Tongue (tissue), 2 donors: ENCODE results near the gene XRN2. TPM values are rescaled to one million over a fixed set of nuclear protein-coding genes. Genes with fewer than 3 reads are reported as not detected.

Source experiments
- DNase-seq: peaks from one replicate; pipeline ENCODE4 v3.0.0-alpha.2; 2015
- total RNA-seq: library from RNA; depleted of rRNA; stranded (reverse); fragments of >200 nt; gene quantifications from one replicate; pipeline ENCODE4 v1.2.3, GENCODE V29; 2014

XRN2 gene
- total RNA-seq, 1 donor from 2014 or later, result 56.1 TPM

- no peak for DNase-seq
Observed at GRCh38 chr20:21294755-21295154, 8.4 kb upstream of the XRN2 start.

- peak; percentile 24 for DNase-seq
Observed at GRCh38 chr20:21301940-21302663, 1.0 kb upstream of the XRN2 start.

- no peak for DNase-seq
Observed at GRCh38 chr20:21302664-21303060, 469 bp upstream of the XRN2 start.

DNA sequence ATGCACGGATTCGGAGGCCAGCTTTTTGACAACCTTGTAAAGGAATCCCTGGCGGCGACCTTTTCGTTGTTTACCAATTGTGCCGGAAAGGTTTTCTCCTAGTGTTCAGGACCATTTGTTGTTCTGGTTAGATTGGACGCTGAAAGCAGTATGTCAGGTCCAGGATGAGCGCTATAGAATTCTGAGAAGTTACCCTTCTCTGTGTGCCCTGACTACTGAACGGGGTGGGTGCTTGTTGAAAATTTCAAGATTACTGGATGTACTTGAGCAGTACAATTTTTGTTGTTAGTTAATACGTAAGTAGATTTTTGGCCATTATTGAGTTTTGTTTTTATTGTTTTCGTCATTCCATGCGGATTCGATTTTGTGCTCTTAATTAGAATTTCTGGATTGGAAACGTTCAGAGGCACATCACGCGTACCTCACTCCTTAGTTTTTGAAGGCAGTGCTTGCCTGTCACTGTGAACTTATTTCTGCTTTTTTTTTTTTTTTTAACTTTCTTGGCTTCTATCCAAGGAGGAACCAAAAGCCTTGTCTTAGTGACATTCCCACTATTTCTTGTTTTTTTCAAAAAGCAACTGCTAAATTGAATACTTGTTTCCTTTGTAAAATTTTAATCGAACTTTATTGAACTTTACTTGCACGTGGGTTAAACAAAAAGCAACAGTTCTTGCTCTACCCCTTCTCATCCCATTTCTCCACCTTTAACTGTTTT, 898 bp downstream of the XRN2 start:
- DNase-seq, result peak; percentile 61

DNA sequence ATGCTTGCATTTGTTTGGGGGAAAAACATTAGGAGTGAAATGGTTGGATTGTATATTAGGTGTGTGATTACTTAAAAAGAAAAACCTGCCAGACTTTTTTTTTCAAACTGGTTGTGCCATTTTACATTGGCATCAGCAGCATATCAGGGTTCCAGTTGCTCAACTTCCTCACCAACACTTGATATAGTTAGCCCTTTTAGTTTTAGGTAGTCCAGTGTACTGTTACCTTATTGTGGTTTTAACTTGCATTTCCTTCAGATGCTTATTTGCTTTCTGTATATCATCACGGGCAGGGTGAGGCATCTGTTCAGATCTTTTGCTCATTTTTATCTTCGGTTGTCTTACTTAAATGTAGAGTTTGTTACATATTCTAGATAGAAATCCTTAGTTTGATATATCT, 5.2 kb downstream of the XRN2 start:
- DNase-seq, result no peak

- no peak for DNase-seq
Observed at GRCh38 chr20:21309678-21310467, 6.7 kb downstream of the XRN2 start.

GRCh38 chr20:21312813-21313474, 9.8 kb downstream of the XRN2 start:
- no peak for DNase-seq

DNA sequence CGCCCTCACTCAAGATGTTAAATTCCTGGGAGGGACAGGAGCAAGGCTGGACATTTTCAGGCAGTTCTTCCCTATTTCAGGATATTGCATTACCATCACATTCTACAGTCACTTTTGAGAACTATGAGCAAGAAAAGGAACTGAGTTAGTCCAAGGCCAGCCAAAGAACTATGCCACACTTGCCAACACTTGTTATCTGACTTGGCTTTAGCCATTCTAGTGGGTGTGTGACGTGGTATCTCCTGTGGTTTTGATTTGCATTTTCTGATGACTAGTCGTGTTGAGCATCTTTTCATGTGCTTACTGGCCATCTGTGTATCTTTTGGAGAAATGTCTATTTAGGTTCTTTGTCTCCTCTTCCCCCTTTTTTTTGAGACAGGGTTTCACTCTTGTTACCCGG, 12.0 kb downstream of the XRN2 start:
- no peak for DNase-seq

- DNase-seq, result no peak
Observed at GRCh38 chr20:21322083-21322710, 19.1 kb downstream of the XRN2 start.

DNA sequence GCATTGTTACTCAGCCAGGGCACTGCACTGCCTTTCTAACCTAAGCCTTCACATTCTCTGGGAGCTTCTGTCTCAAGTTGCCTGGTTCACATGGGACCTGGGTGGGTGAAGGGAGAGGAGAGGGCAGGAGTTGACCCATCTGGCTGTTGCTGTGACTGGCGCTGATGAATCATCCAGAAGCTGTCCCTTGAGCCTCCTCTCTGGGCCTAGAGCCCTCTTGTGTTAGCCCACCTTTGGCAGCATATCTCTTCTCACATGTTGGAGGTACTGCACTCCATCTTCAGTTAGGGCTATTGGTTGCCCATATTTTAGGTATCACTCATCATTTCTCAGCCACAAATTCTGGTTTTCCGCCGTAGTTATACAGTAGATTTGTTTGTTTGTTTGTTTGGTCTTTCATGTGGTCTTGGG, 19.8 kb downstream of the XRN2 start:
- no peak for DNase-seq

DNA sequence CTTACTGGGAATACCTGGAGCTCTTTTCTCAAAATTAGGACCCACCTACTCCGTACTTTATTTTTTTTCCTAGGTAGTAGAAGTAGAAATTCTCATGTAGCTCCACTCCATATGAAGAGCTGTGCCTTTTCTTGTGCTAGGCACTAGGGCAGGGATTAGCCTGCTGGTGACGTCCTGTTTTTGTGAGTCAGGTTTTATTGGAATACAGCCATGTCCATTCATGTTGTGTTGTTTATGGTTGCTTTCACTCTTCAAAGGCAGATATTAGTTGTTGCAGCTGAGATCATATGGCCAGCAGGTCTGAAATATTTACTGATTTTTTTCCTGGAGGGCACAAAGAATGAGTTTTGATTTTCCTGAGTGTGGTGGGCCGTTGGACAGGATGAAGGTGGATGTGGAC, 20.5 kb downstream of the XRN2 start:
- DNase-seq, result no peak

GRCh38 chr20:21324126-21324525, 21.0 kb downstream of the XRN2 start:
- DNase-seq, result no peak

DNA sequence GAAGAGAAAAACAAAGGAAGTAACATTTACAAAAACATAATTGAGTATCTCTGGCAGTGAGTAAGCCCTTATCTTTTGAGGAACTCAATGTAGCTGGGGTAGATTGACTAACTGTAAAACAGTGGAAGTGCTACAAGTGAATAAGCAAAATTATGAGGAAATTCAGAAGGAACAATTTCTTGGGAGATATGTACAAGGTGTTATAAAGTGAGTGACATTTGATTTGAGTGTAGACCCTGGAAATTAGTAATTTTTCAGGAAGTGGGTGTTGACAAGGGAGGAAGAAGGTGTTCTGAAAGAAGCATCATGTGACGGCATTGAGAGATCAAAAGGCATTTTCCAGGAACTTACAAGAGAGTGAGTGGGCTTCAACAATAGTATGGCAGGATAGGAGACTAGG, 22.2 kb downstream of the XRN2 start:
- no peak for DNase-seq

DNA sequence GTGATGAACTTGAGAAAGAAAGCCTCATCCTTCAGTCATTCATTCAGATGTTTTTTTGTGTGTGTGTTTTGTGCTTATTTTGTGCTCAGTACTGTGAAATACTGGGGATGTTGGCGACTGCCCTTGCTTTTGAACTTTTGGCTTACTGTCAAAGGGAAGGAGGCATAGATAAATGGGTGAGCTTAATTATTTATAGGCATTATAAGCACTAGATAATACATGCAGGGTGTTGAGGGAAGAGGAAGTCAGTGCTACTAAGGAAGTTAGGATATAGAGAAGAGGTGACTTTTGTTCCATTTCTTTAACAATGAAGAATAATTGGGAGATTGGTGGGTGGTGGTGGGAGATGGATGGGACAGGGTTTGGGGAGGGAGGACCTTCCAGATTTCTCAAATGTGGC, 23.6 kb downstream of the XRN2 start:
- DNase-seq, result no peak

DNA sequence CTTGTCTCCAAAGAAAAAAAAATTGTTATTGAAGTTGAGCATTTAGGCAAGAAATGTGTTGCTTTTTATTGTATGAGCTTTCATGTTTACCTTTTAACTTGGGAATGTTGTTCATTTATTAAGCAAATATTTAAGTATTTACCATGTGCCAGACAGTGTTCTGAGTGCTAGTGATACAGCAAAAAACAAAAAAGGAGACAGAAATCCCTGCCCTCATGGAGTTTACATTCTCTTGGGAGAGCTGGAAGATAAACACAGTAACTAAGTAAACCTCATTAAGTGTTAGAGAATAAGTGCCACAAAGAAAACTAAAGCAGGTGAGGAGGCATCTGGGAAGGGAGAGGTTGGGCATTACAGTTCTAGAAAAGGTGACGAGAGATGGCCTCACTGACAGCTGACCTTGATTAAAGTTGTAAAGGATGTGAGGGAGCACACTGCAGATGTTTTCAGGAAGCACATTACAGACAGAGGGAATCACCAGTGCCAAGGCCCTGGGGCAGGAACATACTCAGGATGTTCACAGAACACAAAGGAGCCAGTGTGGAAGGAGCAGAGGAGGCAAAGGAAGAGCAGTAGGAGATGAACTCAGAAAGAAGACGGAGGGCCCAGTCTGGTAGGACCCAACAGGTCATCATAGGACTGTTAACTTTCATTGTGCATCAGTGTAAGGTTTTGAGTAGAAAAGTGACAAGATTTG, 33.5 kb downstream of the XRN2 start:
- DNase-seq, result no peak

- DNase-seq, result no peak
Observed at GRCh38 chr20:21338291-21338690, 35.2 kb downstream of the XRN2 start.

DNA sequence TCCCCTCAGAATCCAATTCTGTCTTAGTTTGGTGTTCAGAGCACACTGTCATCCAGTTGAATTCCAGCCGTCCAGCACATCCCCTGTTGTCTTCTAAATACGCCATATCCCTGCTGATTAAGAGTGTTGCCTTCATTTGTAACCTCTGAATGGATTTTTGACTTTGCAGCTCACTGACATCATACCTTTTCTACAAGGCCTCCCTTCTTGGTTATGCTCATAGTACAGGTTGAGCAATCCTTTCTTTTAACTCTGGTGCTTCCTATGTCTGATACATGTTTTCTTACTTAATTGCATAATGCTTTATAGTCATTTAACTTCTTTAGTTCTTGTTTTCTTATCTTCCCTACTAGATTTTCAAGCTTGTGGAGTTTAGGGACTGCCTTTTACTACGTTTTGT, 36.4 kb downstream of the XRN2 start:
- DNase-seq, result no peak

GRCh38 chr20:21340991-21341697, 38.0 kb downstream of the XRN2 start:
- DNase-seq, result no peak

DNA sequence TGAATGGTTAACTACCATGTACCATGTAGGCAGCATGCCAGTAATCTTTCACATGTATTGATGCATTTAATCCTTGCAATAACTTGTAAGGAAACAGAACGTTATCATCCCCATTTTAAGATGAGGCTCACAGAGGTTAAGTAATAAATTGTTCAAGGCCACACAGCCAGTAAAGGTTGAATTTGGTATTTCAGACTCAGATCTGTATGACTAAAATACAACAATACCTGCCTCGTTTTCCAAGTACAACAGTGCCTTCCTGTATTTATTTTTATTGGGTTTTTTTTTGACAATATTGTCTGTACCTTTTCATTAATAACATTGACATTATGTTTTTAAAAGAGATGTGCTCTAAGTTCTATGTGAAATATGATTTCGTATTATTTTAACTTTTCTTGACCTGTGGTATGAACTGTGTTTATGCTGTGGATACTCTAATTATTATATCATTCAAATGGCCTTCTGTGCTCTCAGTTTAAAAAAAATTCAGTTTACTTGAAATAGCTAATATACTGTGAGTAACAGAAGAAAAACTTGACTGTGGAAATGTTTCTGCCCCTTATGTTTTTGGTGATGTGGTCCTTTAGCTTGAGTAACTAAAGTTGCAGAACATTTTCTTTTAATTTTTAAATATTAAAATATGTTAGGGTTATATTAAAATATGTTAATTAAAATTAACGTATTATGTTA, 39.7 kb downstream of the XRN2 start:
- no peak for DNase-seq

DNA sequence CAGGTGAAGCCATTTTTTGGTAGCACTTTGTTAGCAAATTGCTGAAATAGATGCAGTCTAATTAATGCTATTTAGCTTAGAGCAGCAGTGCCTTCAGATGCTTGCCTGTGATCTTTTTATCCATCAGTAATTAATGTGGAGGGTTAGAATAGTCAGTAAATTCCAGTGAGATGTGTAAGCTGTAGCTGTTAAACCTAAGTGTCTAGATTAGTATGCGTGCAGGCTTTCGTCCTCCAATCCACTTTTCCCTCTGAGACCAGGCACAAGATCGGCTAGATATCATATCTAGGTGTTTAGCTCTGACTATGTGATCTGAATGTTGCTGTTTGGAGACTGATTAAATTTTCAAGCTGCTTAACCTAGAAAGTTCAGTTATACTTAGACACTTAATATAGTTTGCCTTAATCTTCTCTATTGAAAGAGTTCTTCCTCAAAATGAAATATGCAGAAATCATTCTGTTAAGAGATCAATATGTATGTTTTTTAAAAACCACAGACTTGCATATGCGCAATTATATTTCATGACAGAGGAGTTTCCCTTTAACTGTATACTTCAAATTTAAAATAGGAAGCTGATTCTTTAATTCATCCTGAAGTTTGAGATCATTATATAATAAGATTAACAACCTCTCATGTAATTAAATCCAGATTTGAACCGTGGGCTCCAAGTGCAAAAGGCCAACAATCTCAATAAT, 41.2 kb downstream of the XRN2 start:
- DNase-seq, result no peak
